Activated T-helper 1 cell treated with anti-CD3 and anti-CD28 coated beads, Interleukin-12 subunit alpha, Interleukin-12 subunit beta, Interleukin-2, Interleukin-4 antibody, amounts not matched to agents 30 ng/mL and 10 ng/mL and 1 ng/mL, durations not matched to agents 14 hours and 24 hours and 36 hours (primary cell): Measurements from ENCODE around the gene UBL4A. TPM values are rescaled to one million over a fixed set of nuclear protein-coding genes. Genes with fewer than 3 reads are reported as not detected.
A peak's percentile ranks its signal among the peaks of the same experiment; 100 is the strongest.

ENCODE experiments used
- DNase-seq: peaks from one replicate; pipeline ENCODE4 v3.0.0; 2021; ENCODE audit warnings: low spot score
- H3K27ac Mint-ChIP-seq: one replicate; pipeline ENCODE4 v1.8.0; 2021; ENCODE audit warnings: mild to moderate bottlenecking, mixed read lengths
- H3K27me3 Mint-ChIP-seq: one replicate; pipeline ENCODE4 v1.8.0; 2022; ENCODE audit warnings: mild to moderate bottlenecking, moderate library complexity, mixed read lengths; ENCODE audit not compliant: insufficient read depth
- H3K36me3 Mint-ChIP-seq: one replicate; pipeline ENCODE4 v1.8.0; 2021; ENCODE audit warnings: low read depth, mixed read lengths
- H3K4me1 Mint-ChIP-seq: one replicate; pipeline ENCODE4 v1.8.0; 2021; ENCODE audit warnings: low read depth, mixed read lengths
- H3K4me3 Mint-ChIP-seq: one replicate; pipeline ENCODE4 v1.8.0; 2021; ENCODE audit warnings: mild to moderate bottlenecking, moderate library complexity, mixed read lengths
- H3K9me3 Mint-ChIP-seq: one replicate; pipeline ENCODE4 v1.8.0; 2021; ENCODE audit warnings: mixed read lengths
- intact Hi-C: fragments of 100-400 bp; cut with micrococcal nuclease; formaldehyde crosslinking; loops from one replicate; pipeline ENCODE4 v1.15.1; 2024
- total RNA-seq: library from RNA; stranded (reverse); gene quantifications from 2 replicates; pipeline ENCODE4 v1.2.3, GENCODE V29; 2022

UBL4A gene
- total RNA-seq, 1 donor from 2014 or later: 59.2 TPM

DNA sequence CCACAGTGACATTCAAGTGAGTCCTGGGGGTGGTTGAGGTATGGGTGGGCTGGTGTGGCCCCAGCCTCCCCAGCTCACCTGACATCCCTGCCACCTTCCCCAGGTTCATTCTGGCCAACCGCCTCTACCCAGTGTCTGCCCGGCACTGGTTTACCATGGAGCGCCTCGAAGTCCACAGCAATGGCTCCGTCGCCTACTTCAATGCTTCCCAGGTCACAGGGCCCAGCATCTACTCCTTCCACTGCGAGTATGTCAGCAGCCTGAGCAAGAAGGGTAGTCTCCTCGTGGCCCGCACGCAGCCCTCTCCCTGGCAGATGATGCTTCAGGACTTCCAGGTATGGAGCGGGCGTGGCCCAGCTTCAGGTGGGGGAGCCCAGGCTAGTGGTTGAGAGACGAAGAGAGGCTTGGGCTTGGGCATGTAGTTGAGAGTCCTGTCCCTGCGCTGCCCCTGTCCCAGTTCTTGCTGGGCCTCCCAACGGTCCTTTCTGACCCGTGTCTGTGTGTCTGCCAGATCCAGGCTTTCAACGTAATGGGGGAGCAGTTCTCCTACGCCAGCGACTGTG, 51.2 kb downstream of the UBL4A start:
- DNase-seq: no peak
- no peaks in the 10 kb centered on the region for H3K9me3 Mint-ChIP-seq
- intact Hi-C loops: no loop called here
- peaks cover 13% of the 10 kb centered on the region for H3K4me1 Mint-ChIP-seq
- H3K27me3 Mint-ChIP-seq: no peaks in the 10 kb centered on the region
- H3K4me3 Mint-ChIP-seq: peak overlapping the region; percentile 7
- peak overlapping the region; percentile 23 for H3K27ac Mint-ChIP-seq
- H3K36me3 Mint-ChIP-seq: peaks cover 25% of the 10 kb centered on the region

DNA sequence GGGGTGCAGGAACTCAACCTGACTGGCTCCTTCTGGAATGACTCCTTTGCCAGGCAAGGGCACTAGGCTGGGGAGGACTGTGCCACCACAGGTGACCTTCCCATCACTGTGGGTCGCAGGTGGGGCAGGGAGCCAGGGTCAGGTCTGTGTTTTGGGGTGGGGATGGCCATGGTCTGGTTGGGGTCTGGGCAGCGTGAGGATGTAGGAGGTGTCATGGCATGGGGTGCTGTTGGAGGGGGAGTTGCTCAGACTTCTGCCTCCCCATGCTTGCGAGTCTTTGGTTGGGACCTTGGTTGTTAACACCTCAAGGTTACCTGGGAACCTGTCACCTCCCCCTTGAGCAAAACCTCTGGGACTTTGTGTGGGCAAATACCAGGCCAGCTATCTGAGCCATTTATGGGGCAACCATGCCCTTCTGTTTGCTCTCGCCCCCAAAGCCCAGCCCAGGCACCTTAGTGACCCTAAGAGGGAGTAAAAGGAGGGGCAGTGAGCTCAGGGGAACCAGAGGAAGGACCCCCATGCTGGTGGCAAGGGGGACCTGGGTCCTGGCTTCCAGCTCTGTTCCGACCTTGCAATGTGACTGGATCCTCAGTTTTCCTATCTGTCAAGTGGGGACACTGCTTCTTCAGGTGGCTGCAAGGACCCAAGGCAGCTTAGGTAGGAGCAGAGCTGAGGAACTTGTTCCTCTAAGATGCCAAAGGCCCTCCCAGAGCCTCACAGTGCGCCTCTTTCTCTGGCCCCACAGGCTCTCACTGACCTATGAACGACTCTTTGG, 51.8 kb downstream of the UBL4A start:
- Mint-ChIP-seq H3K27ac (no peak overlapping the region), H3K36me3 (peaks cover 25% of the 10 kb centered on the region), H3K4me3 (no peak overlapping the region), H3K27me3 (no peaks in the 10 kb centered on the region), H3K4me1 (peaks cover 17% of the 10 kb centered on the region), H3K9me3 (no peaks in the 10 kb centered on the region)
- no peak for DNase-seq
- intact Hi-C loops: no loop called here

Other genes with a start within 250 kb of the UBL4A start
- not detected in 2 replicates for gene OPN1MW3, start 229.0 kb downstream of the UBL4A start, total RNA-seq
- not detected in 2 replicates for gene TEX28, start 191.5 kb downstream of the UBL4A start, total RNA-seq
- gene TKTL1, start 190.8 kb downstream of the UBL4A start, total RNA-seq: 0.12 and 0.34 TPM in 2 replicates
- gene FLNA, start 112.0 kb downstream of the UBL4A start, total RNA-seq: 854 and 873 TPM in 2 replicates
- gene EMD, start 107.3 kb downstream of the UBL4A start, total RNA-seq: 83.3 and 85.5 TPM in 2 replicates
- gene RPL10, start 88.2 kb downstream of the UBL4A start, total RNA-seq: 2,208 and 2,261 TPM in 2 replicates
- 12.4 and 14.5 TPM in 2 replicates for gene DNASE1L1, start 77.4 kb downstream of the UBL4A start, total RNA-seq
- 65.2 and 69.2 TPM in 2 replicates for gene TAFAZZIN, start 75.1 kb downstream of the UBL4A start, total RNA-seq
- gene ATP6AP1, start 57.9 kb downstream of the UBL4A start, total RNA-seq: 49.8 and 54.3 TPM in 2 replicates
- gene GDI1, start 49.5 kb downstream of the UBL4A start, total RNA-seq: 110 and 113 TPM in 2 replicates
- gene FAM50A, start 42.5 kb downstream of the UBL4A start, total RNA-seq: 84.9 and 95.4 TPM in 2 replicates
- gene PLXNA3, start 28.3 kb downstream of the UBL4A start, total RNA-seq: 45.4 and 61.1 TPM in 2 replicates
- 60.3 and 63.2 TPM in 2 replicates for gene LAGE3, start 7.3 kb downstream of the UBL4A start, total RNA-seq
- 19.9 and 23.1 TPM in 2 replicates for gene SLC10A3, start 4.0 kb upstream of the UBL4A start, total RNA-seq
- 35.9 and 40.1 TPM in 2 replicates for gene FAM3A, start 29.6 kb upstream of the UBL4A start, total RNA-seq
- gene G6PD, start 60.2 kb upstream of the UBL4A start, total RNA-seq: 72.4 and 74.8 TPM in 2 replicates
- 40.7 and 41.2 TPM in 2 replicates for gene IKBKG, start 61.0 kb upstream of the UBL4A start, total RNA-seq
- gene CTAG1A, start 98.5 kb upstream of the UBL4A start, total RNA-seq: not detected in 2 replicates
- not detected in 2 replicates for gene CTAG1B, start 132.7 kb upstream of the UBL4A start, total RNA-seq
- gene CTAG2, start 167.0 kb upstream of the UBL4A start, total RNA-seq: not detected in 2 replicates